Uterus (tissue), 4 donors: ENCODE data around the gene NR6A1. TPM values are rescaled to one million over a fixed set of nuclear protein-coding genes. Genes with fewer than 3 reads are reported as not detected.
A peak's percentile ranks its signal among the peaks of the same experiment; 100 is the strongest.

ENCODE experiments used
- DNase-seq, 2 donors: peaks; one replicate each; pipeline ENCODE4 v3.0.0-alpha.2; 2019 to 2020
- H3K27ac ChIP-seq, 2 donors: fragments of 200-600 bp; sonication (generic); 1 replicate in 1 of 2; 2 replicates in 1 of 2; pipeline ENCODE4 v1.5.1; 2016 to 2018
- H3K27me3 ChIP-seq, 2 donors: fragments of 200-600 bp; sonication (generic); one replicate each; pipeline ENCODE4 v1.5.1; 2018 to 2019; ENCODE audit warnings: control low read depth in 1 of 2
- H3K36me3 ChIP-seq, 2 donors: fragments of 200-600 bp; sonication (generic); one replicate each; pipeline ENCODE4 v1.5.1; 2019; ENCODE audit warnings: control low read depth in 1 of 2
- H3K4me1 ChIP-seq, 2 donors: fragments of 200-600 bp; sonication (generic); one replicate each; pipeline ENCODE4 v1.5.1; 2018 to 2019; ENCODE audit warnings: control low read depth in 1 of 2
- H3K4me3 ChIP-seq, 2 donors: fragments of 200-600 bp; sonication (generic); 1 replicate in 1 of 2; 2 replicates in 1 of 2; pipeline ENCODE4 v1.5.1; 2018 to 2019; ENCODE audit warnings: mild to moderate bottlenecking in 1 of 2
- H3K9me3 ChIP-seq, 2 donors: fragments of 200-600 bp; sonication (generic); one replicate each; pipeline ENCODE4 v1.5.1; 2019; ENCODE audit warnings: control low read depth in 1 of 2
- POLR2A ChIP-seq, 2 donors: fragments of 450-650 bp; IDR thresholded peaks; one replicate each; pipeline ENCODE4 v1.6.1; 2016; ENCODE audit warnings: antibody characterized with exemption in 2 of 2, mild to moderate bottlenecking in 1 of 2, moderate library complexity in 1 of 2
- intact Hi-C: fragments of 100-400 bp; cut with DNase I; formaldehyde crosslinking; loops from one replicate; pipeline ENCODE4 v1.15.1; 2023; ENCODE audit warnings: low total_unique reads
- total RNA-seq, 4 donors: library from RNA; depleted of rRNA in 3 of 4; stranded (reverse); fragments of >200 nt in 3 of 4; gene quantifications; one replicate each; pipeline versions ENCODE4 v1.1.0 to v1.2.4, GENCODE V29; 2014 to 2023
- TF ChIP-seq, protein P1 (sequence below), 4 experiments: fragments of 200-600 bp in 2 of 4; fragments of 450-650 bp in 2 of 4; sonication (generic) in 2 of 4; IDR thresholded peaks; one replicate each; pipeline ENCODE4 v1.5.1; 2016 to 2019; ENCODE audit warnings: antibody characterized with exemption in 4 of 4, mild to moderate bottlenecking in 2 of 4, moderate library complexity in 1 of 4
- donor health status: DM: yes; HTN: yes; CAD: no.

Gene NR6A1
- total RNA-seq, 4 donors from 2014 or later = under 0.01 to 2.6 (median 1.3) TPM; not detected in 1

DNA sequence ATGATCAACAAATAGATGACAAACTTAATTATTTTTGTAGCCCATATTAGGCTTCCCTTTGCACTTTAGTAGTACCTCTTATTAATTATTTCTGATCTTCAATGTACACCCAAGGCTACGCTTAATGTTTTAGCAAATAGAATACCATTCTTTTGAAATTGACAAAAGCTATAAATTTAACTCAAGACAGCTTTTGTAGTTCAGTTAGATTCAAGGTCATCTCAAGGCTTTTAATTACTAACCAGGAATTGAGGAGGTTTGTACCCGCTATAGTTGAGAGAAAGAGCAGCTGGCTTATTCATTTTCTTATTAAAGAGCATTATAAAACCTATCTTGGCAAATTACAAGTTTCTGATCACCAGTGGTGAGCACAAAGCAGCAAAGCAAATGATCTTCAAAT is 15.1 kb downstream of the NR6A1 start:
- Histone ChIP-seq H3K4me1 (no peaks in the 10 kb centered on the region), H3K36me3 (no peaks in the 10 kb centered on the region), H3K27ac (no peak overlapping the region), H3K9me3 (no peaks in the 10 kb centered on the region), H3K4me3 (no peak overlapping the region), H3K27me3 (peaks cover 4 to 28% of the 10 kb centered on the region in 2 donors)
- no peak for DNase-seq
- no peak for TF ChIP-seq POLR2A (IDR thresholded peaks at IDR 0.05)
- TF ChIP-seq, protein P1, sequence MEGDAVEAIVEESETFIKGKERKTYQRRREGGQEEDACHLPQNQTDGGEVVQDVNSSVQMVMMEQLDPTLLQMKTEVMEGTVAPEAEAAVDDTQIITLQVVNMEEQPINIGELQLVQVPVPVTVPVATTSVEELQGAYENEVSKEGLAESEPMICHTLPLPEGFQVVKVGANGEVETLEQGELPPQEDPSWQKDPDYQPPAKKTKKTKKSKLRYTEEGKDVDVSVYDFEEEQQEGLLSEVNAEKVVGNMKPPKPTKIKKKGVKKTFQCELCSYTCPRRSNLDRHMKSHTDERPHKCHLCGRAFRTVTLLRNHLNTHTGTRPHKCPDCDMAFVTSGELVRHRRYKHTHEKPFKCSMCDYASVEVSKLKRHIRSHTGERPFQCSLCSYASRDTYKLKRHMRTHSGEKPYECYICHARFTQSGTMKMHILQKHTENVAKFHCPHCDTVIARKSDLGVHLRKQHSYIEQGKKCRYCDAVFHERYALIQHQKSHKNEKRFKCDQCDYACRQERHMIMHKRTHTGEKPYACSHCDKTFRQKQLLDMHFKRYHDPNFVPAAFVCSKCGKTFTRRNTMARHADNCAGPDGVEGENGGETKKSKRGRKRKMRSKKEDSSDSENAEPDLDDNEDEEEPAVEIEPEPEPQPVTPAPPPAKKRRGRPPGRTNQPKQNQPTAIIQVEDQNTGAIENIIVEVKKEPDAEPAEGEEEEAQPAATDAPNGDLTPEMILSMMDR (IDR thresholded peaks at IDR 0.05) = no peak
- intact Hi-C loops = no loop called here

DNA sequence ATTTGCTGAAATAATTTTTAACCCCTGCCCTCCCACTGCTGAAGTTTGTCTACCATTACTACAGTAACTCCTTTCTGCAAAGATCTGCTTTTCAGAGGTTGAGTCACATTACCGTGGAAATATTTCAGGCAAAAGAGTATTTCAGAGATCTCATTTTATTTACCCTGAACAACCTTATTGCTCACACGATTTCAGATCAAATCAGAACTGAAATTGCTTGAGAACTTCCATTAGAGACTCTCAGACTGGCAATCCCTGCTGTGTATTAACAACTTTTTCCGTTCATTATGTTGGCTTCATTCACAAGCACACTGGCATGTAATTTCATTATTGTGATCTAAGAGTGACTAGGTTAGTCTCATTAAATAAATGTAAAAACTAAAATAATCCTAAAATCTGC is 16.1 kb downstream of the NR6A1 start:
- no peak overlapping the region for H3K27ac ChIP-seq
- no peaks in the 10 kb centered on the region for H3K36me3 ChIP-seq
- DNase-seq = no peak
- H3K4me3 ChIP-seq = no peak overlapping the region
- intact Hi-C loops = no loop called here
- peaks cover 4 to 28% of the 10 kb centered on the region in 2 donors for H3K27me3 ChIP-seq
- TF ChIP-seq POLR2A (IDR thresholded peaks at IDR 0.05) = no peak
- TF ChIP-seq, protein P1 (IDR thresholded peaks at IDR 0.05) = no peak
- H3K4me1 ChIP-seq = no peaks in the 10 kb centered on the region
- H3K9me3 ChIP-seq = no peaks in the 10 kb centered on the region

DNA sequence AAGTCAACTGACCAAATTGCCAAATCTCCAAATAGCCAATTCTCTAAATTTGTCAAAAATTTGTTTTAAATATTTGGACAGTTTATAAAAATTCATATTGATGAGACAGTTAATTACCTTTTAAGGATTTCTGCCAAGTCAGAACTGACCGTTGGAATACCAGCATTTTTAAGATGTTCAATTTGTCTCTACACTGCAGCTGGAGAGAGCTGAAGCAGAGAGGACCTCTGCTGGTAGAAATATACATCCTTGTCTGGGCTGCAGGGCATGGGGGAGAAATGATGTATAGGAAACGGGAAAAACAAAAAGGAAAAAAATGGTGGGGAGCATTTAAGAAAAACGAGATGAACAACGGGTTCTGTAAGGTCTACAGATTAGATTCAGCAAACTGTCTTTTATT is 16.8 kb downstream of the NR6A1 start:
- no peaks in the 10 kb centered on the region for H3K4me1 ChIP-seq
- H3K27ac ChIP-seq = no peak overlapping the region
- no peak for DNase-seq
- no peak overlapping the region for H3K4me3 ChIP-seq
- intact Hi-C loops = no loop called here
- no peaks in the 10 kb centered on the region for H3K9me3 ChIP-seq
- H3K27me3 ChIP-seq = peaks cover 4 to 28% of the 10 kb centered on the region in 2 donors
- H3K36me3 ChIP-seq = no peaks in the 10 kb centered on the region
- TF ChIP-seq, protein P1 (IDR thresholded peaks at IDR 0.05) = peak in 1 of 4 experiments; percentile 5
- no peak for TF ChIP-seq POLR2A (IDR thresholded peaks at IDR 0.05)

DNA sequence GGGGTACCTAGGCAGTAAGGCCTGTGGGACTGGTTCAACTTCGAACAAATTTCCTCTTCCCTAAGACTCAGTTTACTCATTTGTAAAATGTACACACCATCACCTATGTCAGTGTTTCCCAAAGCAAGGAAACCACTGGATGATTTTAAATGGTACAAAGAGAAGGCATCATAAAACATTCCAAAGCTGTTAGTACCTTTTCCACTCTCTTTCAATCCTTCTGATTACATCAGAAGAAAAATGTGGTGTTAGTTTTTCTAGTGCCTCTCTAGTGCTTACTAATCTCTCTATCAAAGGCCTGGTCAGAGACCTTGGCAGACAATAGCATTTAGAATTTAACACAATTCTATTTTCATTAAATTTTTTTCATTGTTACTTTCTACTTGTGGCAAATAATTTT is 18.1 kb downstream of the NR6A1 start:
- H3K27me3 ChIP-seq = peaks cover 4 to 27% of the 10 kb centered on the region in 2 donors
- no peak for TF ChIP-seq POLR2A (IDR thresholded peaks at IDR 0.05)
- TF ChIP-seq, protein P1 (IDR thresholded peaks at IDR 0.05) = no peak
- intact Hi-C loops = no loop called here
- H3K4me3 ChIP-seq = no peak overlapping the region
- DNase-seq = no peak
- H3K4me1 ChIP-seq = no peaks in the 10 kb centered on the region
- no peaks in the 10 kb centered on the region for H3K36me3 ChIP-seq
- H3K27ac ChIP-seq = no peak overlapping the region
- H3K9me3 ChIP-seq = no peaks in the 10 kb centered on the region

DNA sequence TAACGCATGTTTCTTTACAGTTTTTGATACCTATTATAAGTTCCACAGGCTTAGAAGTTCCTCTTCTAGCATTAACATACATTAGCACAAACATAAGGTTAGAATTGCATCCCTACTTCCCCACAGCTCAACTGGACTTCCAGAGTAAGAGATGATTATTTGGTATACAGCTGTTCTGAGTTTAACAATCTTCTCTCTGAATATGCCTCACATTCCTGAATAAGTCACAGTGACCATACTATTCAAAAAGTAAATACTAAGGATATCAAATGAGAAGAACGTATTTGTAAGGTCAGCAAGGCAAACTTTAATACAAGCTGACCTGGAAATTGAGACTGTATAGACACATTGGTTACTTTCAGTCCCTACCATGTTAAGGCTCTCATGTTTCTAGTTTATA is 21.3 kb downstream of the NR6A1 start:
- no peaks in the 10 kb centered on the region for H3K9me3 ChIP-seq
- intact Hi-C loops = no loop called here
- H3K27me3 ChIP-seq = no peaks in the 10 kb centered on the region
- H3K27ac ChIP-seq = no peak overlapping the region
- H3K36me3 ChIP-seq = no peaks in the 10 kb centered on the region
- H3K4me1 ChIP-seq = no peaks in the 10 kb centered on the region
- TF ChIP-seq, protein P1 (IDR thresholded peaks at IDR 0.05) = no peak
- TF ChIP-seq POLR2A (IDR thresholded peaks at IDR 0.05) = no peak
- DNase-seq = no peak
- H3K4me3 ChIP-seq = no peak overlapping the region
